ENCODE measurements around the gene PMF1.

The PMF1 gene

DNA sequence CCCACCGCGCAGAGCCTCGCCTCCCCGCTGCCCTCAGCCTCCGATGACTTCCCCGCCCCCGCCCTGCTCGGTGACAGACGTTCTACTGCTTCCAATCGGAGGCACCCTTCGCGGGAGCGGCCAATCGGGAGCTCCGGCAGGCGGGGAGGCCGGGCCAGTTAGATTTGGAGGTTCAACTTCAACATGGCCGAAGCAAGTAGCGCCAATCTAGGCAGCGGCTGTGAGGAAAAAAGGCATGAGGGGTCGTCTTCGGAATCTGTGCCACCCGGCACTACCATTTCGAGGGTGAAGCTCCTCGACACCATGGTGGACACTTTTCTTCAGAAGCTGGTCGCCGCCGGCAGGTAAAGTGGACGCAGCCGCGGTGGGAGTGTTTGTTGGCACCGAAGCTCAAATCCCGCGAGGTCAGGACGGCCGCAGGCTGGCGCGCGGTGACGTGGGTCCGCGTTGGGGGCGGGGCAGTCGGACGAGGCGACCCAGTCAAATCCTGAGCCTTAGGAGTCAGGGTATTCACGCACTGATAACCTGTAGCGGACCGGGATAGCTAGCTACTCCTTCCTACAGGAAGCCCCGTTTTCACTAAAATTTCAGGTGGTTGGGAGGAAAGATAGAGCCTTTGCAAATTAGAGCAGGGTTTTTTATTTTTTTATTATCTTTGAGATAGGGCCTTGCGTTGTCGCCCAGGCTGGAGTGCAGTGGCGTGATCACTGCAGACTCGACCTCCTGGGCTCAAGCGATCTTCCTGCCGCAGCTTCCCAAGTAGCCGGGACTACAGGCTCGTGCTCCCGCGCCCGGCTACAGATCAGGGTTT, at the start of gene PMF1:
TSS of gene PMF1 (plus strand) at position 175 of the 811 bp plus-strand sequence. CDS start at position 184, 9 bp downstream.
- Histone ChIP-seq H3K4me3 (ENCODE audit: severe bottlenecking) (peak within 1 kb of the TSS; percentile 62), H3K36me3 (ENCODE audit: low read depth) (peaks cover 12% of the 10 kb centered on the region), H3K4me1 (ENCODE audit: insufficient read depth, poor library complexity, severe bottlenecking) (peaks cover 17% of the 10 kb centered on the region), H3K9me3 (ENCODE audit: severe bottlenecking) (no peaks in the 10 kb centered on the region), H3K27ac (ENCODE audit: poor library complexity, severe bottlenecking) (peak within 1 kb of the TSS; percentile 75), H3K27me3 (ENCODE audit: insufficient read depth, poor library complexity, severe bottlenecking) (no peaks in the 10 kb centered on the region)
- peak; percentile 96 for ATAC-seq (ENCODE audit: low read depth)
- DNase-seq (ENCODE audit: low spot score) = peak; percentile 98
- TF ChIP-seq CTCF (IDR thresholded peaks at IDR 0.05; ENCODE audit: poor library complexity, severe bottlenecking) = no peak

DNA sequence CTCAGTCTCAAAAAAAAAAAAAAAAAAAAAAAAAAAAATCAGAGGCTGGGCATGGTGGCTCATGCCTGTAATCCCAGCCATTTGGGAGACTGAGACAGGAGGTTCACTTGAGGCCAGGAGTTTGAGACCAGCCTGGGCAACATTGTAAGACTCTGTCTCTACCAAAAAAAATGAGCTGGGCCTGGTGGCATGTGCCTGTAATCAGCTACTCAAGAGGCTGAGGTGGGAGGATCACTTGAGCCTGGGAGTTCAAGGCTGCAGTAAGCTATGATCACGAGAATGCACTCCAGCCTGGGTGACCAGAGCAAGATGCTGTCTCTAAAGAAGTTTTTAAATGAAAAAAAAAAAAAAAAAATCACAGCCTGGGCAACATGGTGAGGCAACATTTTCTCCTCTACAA, 49.1 kb upstream of the PMF1 start:
- TF ChIP-seq CTCF (IDR thresholded peaks at IDR 0.05; ENCODE audit: poor library complexity, severe bottlenecking) = no peak
- no peak for DNase-seq (ENCODE audit: low spot score)
- Histone ChIP-seq H3K27ac (ENCODE audit: poor library complexity, severe bottlenecking) (no peak overlapping the region), H3K4me3 (ENCODE audit: severe bottlenecking) (no peak overlapping the region), H3K36me3 (ENCODE audit: low read depth) (no peaks in the 10 kb centered on the region), H3K4me1 (ENCODE audit: insufficient read depth, poor library complexity, severe bottlenecking) (no peaks in the 10 kb centered on the region), H3K9me3 (ENCODE audit: severe bottlenecking) (no peaks in the 10 kb centered on the region), H3K27me3 (ENCODE audit: insufficient read depth, poor library complexity, severe bottlenecking) (no peaks in the 10 kb centered on the region)
- ATAC-seq (ENCODE audit: low read depth) = no peak

- ATAC-seq (ENCODE audit: low read depth) = no peak
- no peak for DNase-seq (ENCODE audit: low spot score)
- Histone ChIP-seq H3K9me3 (ENCODE audit: severe bottlenecking) (no peaks in the 10 kb centered on the region), H3K27ac (ENCODE audit: poor library complexity, severe bottlenecking) (no peak overlapping the region), H3K4me3 (ENCODE audit: severe bottlenecking) (no peak overlapping the region), H3K4me1 (ENCODE audit: insufficient read depth, poor library complexity, severe bottlenecking) (no peaks in the 10 kb centered on the region), H3K27me3 (ENCODE audit: insufficient read depth, poor library complexity, severe bottlenecking) (no peaks in the 10 kb centered on the region), H3K36me3 (ENCODE audit: low read depth) (no peaks in the 10 kb centered on the region)
- no peak for TF ChIP-seq CTCF (IDR thresholded peaks at IDR 0.05; ENCODE audit: poor library complexity, severe bottlenecking)
These were observed 48.5 kb upstream of the PMF1 start for GRCh38 chr1:156164125-156164831.

DNA sequence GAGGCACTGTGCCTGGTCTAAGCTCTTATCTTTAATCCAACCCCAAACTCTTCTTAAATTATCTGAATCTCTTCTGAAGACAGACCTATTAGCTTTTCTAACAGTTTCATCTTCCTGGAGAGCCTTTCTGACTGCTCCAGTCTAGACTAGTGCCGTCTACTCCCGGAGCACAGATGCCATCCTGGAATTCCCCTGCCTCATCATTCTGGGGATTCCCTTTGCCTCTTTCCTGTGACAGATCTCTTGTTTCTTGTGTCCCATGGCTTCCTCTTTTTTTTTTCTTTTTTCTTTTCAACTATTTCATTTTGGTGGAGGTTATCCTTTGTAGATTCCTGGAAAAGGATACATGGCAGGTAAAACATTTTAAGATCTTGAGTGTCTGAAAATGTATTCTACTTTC, 47.7 kb upstream of the PMF1 start:
- no peaks in the 10 kb centered on the region for H3K4me1 ChIP-seq (ENCODE audit: insufficient read depth, poor library complexity, severe bottlenecking)
- H3K27me3 ChIP-seq (ENCODE audit: insufficient read depth, poor library complexity, severe bottlenecking) = no peaks in the 10 kb centered on the region
- H3K27ac ChIP-seq (ENCODE audit: poor library complexity, severe bottlenecking) = no peak overlapping the region
- H3K36me3 ChIP-seq (ENCODE audit: low read depth) = no peaks in the 10 kb centered on the region
- ATAC-seq (ENCODE audit: low read depth) (no peak), DNase-seq (ENCODE audit: low spot score) (no peak)
- no peak for TF ChIP-seq CTCF (IDR thresholded peaks at IDR 0.05; ENCODE audit: poor library complexity, severe bottlenecking)
- no peak overlapping the region for H3K4me3 ChIP-seq (ENCODE audit: severe bottlenecking)
- H3K9me3 ChIP-seq (ENCODE audit: severe bottlenecking) = no peaks in the 10 kb centered on the region

Data from RWPE2 (cell line).